ENCODE results near the gene ANXA2.

GRCh38 chr15:60408463-60408981 is 10.7 kb upstream of the ANXA2 start:
- TF ChIP-seq POLR2A (IDR thresholded peaks at IDR 0.05) = no peak
- TF ChIP-seq, protein P1, sequence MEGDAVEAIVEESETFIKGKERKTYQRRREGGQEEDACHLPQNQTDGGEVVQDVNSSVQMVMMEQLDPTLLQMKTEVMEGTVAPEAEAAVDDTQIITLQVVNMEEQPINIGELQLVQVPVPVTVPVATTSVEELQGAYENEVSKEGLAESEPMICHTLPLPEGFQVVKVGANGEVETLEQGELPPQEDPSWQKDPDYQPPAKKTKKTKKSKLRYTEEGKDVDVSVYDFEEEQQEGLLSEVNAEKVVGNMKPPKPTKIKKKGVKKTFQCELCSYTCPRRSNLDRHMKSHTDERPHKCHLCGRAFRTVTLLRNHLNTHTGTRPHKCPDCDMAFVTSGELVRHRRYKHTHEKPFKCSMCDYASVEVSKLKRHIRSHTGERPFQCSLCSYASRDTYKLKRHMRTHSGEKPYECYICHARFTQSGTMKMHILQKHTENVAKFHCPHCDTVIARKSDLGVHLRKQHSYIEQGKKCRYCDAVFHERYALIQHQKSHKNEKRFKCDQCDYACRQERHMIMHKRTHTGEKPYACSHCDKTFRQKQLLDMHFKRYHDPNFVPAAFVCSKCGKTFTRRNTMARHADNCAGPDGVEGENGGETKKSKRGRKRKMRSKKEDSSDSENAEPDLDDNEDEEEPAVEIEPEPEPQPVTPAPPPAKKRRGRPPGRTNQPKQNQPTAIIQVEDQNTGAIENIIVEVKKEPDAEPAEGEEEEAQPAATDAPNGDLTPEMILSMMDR (IDR thresholded peaks at IDR 0.05) = no peak
